ENCODE measurements around the gene CRISP1. TPM values are rescaled to one million over a fixed set of nuclear protein-coding genes. Genes with fewer than 3 reads are reported as not detected.
"Not testable (repeated sequence)": the region's sequence is repeated elsewhere in the genome, so short reads cannot be mapped to it uniquely, and the experiment has no call there.

The CRISP1 gene
- total and polyA plus RNA-seq, 4 donors = not detected

GRCh38 chr6:49813248-49813647 is 53.1 kb downstream of the CRISP1 start:
- H3K9me3 ChIP-seq (ENCODE audit: control insufficient read depth, insufficient read depth, low read length) = no peaks in the 10 kb centered on the region
- H3K27ac ChIP-seq (ENCODE audit: low read depth, low read length) = no peak overlapping the region
- no peaks in the 10 kb centered on the region for H3K27me3 ChIP-seq (ENCODE audit: control insufficient read depth, insufficient read depth, low read length)
- H3K4me1 ChIP-seq (ENCODE audit: control insufficient read depth, insufficient read depth, low read length) = no peaks in the 10 kb centered on the region
- no peaks in the 10 kb centered on the region for H3K36me3 ChIP-seq (ENCODE audit: control insufficient read depth, insufficient read depth, low read length)
- no peak overlapping the region for H3K4me3 ChIP-seq (ENCODE audit: low read depth, low read length)
- WGBS (ENCODE audit: insufficient coverage) = 75% methylated on average over 1 of the region's 2 CpGs
- no peak for DNase-seq (ENCODE audit: low read depth in 4 of 6, low spot score in 6 of 6)

GRCh38 chr6:49806145-49806544 is 60.2 kb downstream of the CRISP1 start:
- DNase-seq (ENCODE audit: low read depth in 4 of 6, low spot score in 6 of 6) = no peak
- no peak overlapping the region for H3K27ac ChIP-seq (ENCODE audit: low read depth, low read length)
- no peaks in the 10 kb centered on the region for H3K36me3 ChIP-seq (ENCODE audit: control insufficient read depth, insufficient read depth, low read length)
- no peaks in the 10 kb centered on the region for H3K4me1 ChIP-seq (ENCODE audit: control insufficient read depth, insufficient read depth, low read length)
- WGBS (ENCODE audit: insufficient coverage) = 43% methylated on average over 1 of the region's 4 CpGs
- H3K4me3 ChIP-seq (ENCODE audit: low read depth, low read length) = no peak overlapping the region
- H3K27me3 ChIP-seq (ENCODE audit: control insufficient read depth, insufficient read depth, low read length) = no peaks in the 10 kb centered on the region
- no peaks in the 10 kb centered on the region for H3K9me3 ChIP-seq (ENCODE audit: control insufficient read depth, insufficient read depth, low read length)

GRCh38 chr6:49805246-49805645 is 61.1 kb downstream of the CRISP1 start:
- Histone ChIP-seq H3K4me1 (ENCODE audit: control insufficient read depth, insufficient read depth, low read length) (no peaks in the 10 kb centered on the region), H3K27ac (ENCODE audit: low read depth, low read length) (no peak overlapping the region), H3K9me3 (ENCODE audit: control insufficient read depth, insufficient read depth, low read length) (no peaks in the 10 kb centered on the region), H3K4me3 (ENCODE audit: low read depth, low read length) (no peak overlapping the region), H3K36me3 (ENCODE audit: control insufficient read depth, insufficient read depth, low read length) (no peaks in the 10 kb centered on the region), H3K27me3 (ENCODE audit: control insufficient read depth, insufficient read depth, low read length) (no peaks in the 10 kb centered on the region)
- DNase-seq (ENCODE audit: low read depth in 4 of 6, low spot score in 6 of 6) = no peak
- WGBS (ENCODE audit: insufficient coverage) = 79% methylated on average over 3 of the region's 3 CpGs

- no peak overlapping the region for H3K27ac ChIP-seq (ENCODE audit: low read depth, low read length)
- no peaks in the 10 kb centered on the region for H3K27me3 ChIP-seq (ENCODE audit: control insufficient read depth, insufficient read depth, low read length)
- H3K4me1 ChIP-seq (ENCODE audit: control insufficient read depth, insufficient read depth, low read length) = no peaks in the 10 kb centered on the region
- no peaks in the 10 kb centered on the region for H3K36me3 ChIP-seq (ENCODE audit: control insufficient read depth, insufficient read depth, low read length)
- no CpG with 5 or more reads among the region's 8 CpGs for WGBS (ENCODE audit: insufficient coverage)
- no peak for DNase-seq (ENCODE audit: low read depth in 4 of 6, low spot score in 6 of 6)
- no peak overlapping the region for H3K4me3 ChIP-seq (ENCODE audit: low read depth, low read length)
- no peaks in the 10 kb centered on the region for H3K9me3 ChIP-seq (ENCODE audit: control insufficient read depth, insufficient read depth, low read length)
These were observed 64.8 kb downstream of the CRISP1 start for GRCh38 chr6:49801525-49801924.

GRCh38 chr6:49799090-49799489 is 67.2 kb downstream of the CRISP1 start:
- no peaks in the 10 kb centered on the region for H3K4me1 ChIP-seq (ENCODE audit: control insufficient read depth, insufficient read depth, low read length)
- H3K27ac ChIP-seq (ENCODE audit: low read depth, low read length) = no peak overlapping the region
- H3K27me3 ChIP-seq (ENCODE audit: control insufficient read depth, insufficient read depth, low read length) = no peaks in the 10 kb centered on the region
- H3K9me3 ChIP-seq (ENCODE audit: control insufficient read depth, insufficient read depth, low read length) = no peaks in the 10 kb centered on the region
- no peaks in the 10 kb centered on the region for H3K36me3 ChIP-seq (ENCODE audit: control insufficient read depth, insufficient read depth, low read length)
- 83% methylated on average over 1 of the region's 1 CpG for WGBS (ENCODE audit: insufficient coverage)
- H3K4me3 ChIP-seq (ENCODE audit: low read depth, low read length) = no peak overlapping the region
- DNase-seq (ENCODE audit: low read depth in 4 of 6, low spot score in 6 of 6) = no peak

- H3K27me3 ChIP-seq (ENCODE audit: control insufficient read depth, insufficient read depth, low read length); H3K4me3 ChIP-seq (ENCODE audit: low read depth, low read length); DNase-seq (ENCODE audit: low read depth in 4 of 6, low spot score in 6 of 6); H3K27ac ChIP-seq (ENCODE audit: low read depth, low read length); H3K4me1 ChIP-seq (ENCODE audit: control insufficient read depth, insufficient read depth, low read length); H3K36me3 ChIP-seq (ENCODE audit: control insufficient read depth, insufficient read depth, low read length); H3K9me3 ChIP-seq (ENCODE audit: control insufficient read depth, insufficient read depth, low read length): not testable (repeated sequence)
- 90% methylated on average over 18 of the region's 21 CpGs for WGBS (ENCODE audit: insufficient coverage)
These were observed 69.4 kb downstream of the CRISP1 start for GRCh38 chr6:49796842-49797455.

- Histone ChIP-seq H3K4me1 (ENCODE audit: control insufficient read depth, insufficient read depth, low read length) (no peaks in the 10 kb centered on the region), H3K36me3 (ENCODE audit: control insufficient read depth, insufficient read depth, low read length) (no peaks in the 10 kb centered on the region), H3K9me3 (ENCODE audit: control insufficient read depth, insufficient read depth, low read length) (no peaks in the 10 kb centered on the region), H3K4me3 (ENCODE audit: low read depth, low read length) (no peak overlapping the region), H3K27me3 (ENCODE audit: control insufficient read depth, insufficient read depth, low read length) (no peaks in the 10 kb centered on the region), H3K27ac (ENCODE audit: low read depth, low read length) (no peak overlapping the region)
- 80% methylated on average over 1 of the region's 2 CpGs for WGBS (ENCODE audit: insufficient coverage)
- no peak for DNase-seq (ENCODE audit: low read depth in 4 of 6, low spot score in 6 of 6)
These were observed 76.0 kb downstream of the CRISP1 start for GRCh38 chr6:49790341-49790740.

GRCh38 chr6:49787176-49787575 is 79.2 kb downstream of the CRISP1 start, which contains the start of gene PGK2:
PGK2 (minus strand) TSS chr6:49787285; CDS start chr6:49787187, 98 bp downstream.
- Histone ChIP-seq H3K27me3 (ENCODE audit: control insufficient read depth, insufficient read depth, low read length) (no peaks in the 10 kb centered on the region), H3K27ac (ENCODE audit: low read depth, low read length) (no peak within 1 kb of the TSS), H3K9me3 (ENCODE audit: control insufficient read depth, insufficient read depth, low read length) (no peaks in the 10 kb centered on the region), H3K4me1 (ENCODE audit: control insufficient read depth, insufficient read depth, low read length) (no peaks in the 10 kb centered on the region), H3K36me3 (ENCODE audit: control insufficient read depth, insufficient read depth, low read length) (no peaks in the 10 kb centered on the region), H3K4me3 (ENCODE audit: low read depth, low read length) (no peak within 1 kb of the TSS)
- no peak for DNase-seq (ENCODE audit: low read depth in 4 of 6, low spot score in 6 of 6)
- 96% methylated on average over 3 of the region's 8 CpGs for WGBS (ENCODE audit: insufficient coverage)

GRCh38 chr6:49784272-49784671 is 82.1 kb downstream of the CRISP1 start:
- H3K9me3 ChIP-seq (ENCODE audit: control insufficient read depth, insufficient read depth, low read length) = no peaks in the 10 kb centered on the region
- no peaks in the 10 kb centered on the region for H3K27me3 ChIP-seq (ENCODE audit: control insufficient read depth, insufficient read depth, low read length)
- H3K4me3 ChIP-seq (ENCODE audit: low read depth, low read length) = no peak overlapping the region
- DNase-seq (ENCODE audit: low read depth in 4 of 6, low spot score in 6 of 6) = no peak
- H3K27ac ChIP-seq (ENCODE audit: low read depth, low read length) = no peak overlapping the region
- no peaks in the 10 kb centered on the region for H3K36me3 ChIP-seq (ENCODE audit: control insufficient read depth, insufficient read depth, low read length)
- H3K4me1 ChIP-seq (ENCODE audit: control insufficient read depth, insufficient read depth, low read length) = no peaks in the 10 kb centered on the region
